ENCODE data around the gene NME9.
A peak's percentile ranks its signal among the peaks of the same experiment; 100 is the strongest.

NME9 gene

DNA sequence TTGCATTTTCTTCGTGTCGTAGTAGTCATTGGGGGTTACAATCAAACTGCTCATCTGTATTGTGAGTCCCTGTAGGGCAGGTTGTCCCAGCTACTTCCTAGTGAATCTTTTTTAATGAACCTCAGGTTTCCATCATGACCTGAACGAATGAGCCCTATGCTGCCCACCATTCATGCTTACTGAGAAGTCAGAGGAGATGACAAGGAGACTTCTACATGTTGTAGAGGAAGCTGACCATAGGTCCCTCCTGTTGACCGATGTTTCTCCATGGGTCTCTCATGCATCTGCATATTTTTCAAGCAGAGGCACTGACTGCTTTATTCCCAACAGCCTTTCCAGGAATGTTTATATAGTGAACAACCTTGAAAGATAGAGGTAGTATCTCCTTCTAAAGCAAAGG is 5.0 kb upstream of the NME9 start:
- DNase-seq (ENCODE audit: low read depth in 2 of 2), result no peak

DNA sequence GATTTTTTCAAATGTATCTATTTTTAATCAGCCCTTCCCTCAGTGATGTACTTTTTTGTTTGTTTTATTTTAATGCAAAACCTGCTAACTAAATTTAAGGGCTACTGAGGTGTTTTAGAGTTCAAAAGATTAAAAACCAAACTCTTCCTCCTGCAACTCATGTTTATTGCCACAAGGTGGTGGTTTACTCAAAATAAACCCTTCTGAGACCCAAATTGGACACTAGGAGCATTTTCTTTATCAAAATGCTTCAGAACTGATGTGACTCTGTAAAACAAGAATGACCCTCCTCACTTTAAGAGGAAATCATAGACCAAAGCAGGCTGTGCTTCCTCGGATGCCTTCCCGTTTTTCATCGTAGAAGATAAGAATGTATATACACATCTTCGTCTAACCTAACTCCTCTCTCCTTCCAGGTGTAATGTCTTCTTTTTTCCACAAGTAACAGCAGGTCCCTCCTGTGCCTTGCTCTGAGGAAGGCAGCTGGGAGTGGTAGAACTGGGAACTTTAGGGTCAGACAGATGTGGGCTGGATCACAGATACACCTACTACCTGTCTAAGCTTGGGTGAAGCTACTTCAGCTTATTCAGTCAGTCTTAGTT is 2.9 kb upstream of the NME9 start:
- no peak for DNase-seq (ENCODE audit: low read depth in 2 of 2)

DNA sequence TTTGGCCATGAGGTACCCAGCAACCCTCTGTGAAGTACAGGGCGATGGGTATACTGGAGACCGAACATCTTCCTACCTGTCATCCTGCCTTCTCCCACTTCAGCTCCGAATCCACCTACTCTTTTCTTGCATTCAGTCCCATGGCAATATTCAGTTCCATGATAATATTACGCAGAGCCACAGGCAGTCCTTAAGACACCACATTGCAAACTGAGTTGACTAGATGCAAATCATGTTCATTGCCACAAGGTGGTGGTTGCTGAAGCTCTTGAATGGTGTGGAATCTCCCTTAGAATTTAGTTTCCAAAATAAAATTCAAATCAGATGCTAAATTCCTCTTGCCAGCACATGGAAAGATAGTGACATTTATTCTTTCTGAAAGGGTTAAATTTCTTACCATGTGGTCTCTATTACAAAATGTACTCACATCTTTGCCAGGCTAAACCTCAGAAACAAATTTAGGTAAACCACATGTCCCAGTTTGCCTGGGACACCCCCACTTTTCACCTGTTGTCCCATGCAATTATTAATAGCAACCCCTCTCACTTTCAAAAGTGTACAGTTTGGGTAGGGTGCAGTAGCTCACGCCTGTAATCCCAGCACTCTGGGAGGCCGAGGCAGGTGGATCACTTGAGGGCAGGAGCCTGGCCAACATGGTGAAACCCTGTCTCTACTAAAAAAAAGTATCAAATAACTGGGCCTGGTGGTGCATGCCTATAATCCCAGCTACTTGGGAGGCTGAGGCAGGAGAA is 1.7 kb upstream of the NME9 start:
- DNase-seq (ENCODE audit: low read depth in 2 of 2), result no peak

DNA sequence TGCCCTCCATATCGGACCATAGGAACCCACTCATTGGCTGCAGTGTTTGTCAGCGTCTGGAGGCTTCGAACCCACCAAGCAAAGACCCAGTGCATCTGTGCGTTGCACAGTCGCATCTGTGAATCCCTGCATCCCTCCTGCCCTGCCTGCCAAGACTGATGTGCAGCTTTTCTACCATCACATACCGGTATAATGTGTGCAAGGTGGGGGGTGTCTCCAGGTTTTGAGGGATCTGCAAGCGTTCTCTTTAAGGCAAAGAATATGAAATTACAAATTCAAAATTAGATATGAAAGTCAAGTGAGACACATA is 288 bp upstream of the NME9 start:
- no peak for DNase-seq (ENCODE audit: low read depth in 2 of 2)

DNA sequence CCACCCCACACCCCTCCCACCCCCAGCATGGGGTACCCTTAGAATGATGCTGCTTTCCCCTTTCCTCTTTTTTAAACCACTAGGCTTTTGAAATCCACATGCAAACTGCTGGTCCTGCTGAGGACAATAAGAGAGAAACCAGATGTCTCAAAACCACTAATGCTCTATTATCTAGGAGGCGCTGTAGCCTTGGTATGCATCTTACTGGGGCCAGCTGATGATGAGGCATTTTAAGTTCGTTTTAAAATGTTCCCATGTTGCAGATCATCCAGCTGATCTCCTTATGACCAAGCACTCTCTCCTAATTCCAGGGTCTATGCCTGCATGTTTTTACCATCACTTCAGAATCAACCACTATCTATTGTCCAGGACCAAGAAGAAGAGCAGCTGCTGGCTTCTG is 1.3 kb downstream of the NME9 start:
- no peak for DNase-seq (ENCODE audit: low read depth in 2 of 2)

DNA sequence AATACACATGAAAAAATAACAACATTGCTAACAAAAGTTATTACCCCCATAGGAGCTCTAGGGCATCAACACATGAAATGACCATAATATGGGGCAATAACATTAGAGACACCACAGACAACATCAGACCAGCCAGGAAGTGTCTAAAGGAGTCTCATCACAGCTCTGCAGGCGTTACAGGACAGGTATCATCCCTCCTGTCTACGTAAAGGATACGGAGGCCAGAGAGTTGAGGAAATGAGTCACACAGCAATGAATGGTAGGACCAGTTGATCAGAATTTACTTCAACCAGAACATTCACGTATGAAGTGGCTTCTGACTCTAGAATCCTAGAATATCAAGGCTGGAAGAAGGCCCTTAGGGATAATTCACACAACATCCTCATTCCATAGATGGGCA is 1.8 kb downstream of the NME9 start:
- DNase-seq (ENCODE audit: low read depth in 2 of 2), result no peak

DNA sequence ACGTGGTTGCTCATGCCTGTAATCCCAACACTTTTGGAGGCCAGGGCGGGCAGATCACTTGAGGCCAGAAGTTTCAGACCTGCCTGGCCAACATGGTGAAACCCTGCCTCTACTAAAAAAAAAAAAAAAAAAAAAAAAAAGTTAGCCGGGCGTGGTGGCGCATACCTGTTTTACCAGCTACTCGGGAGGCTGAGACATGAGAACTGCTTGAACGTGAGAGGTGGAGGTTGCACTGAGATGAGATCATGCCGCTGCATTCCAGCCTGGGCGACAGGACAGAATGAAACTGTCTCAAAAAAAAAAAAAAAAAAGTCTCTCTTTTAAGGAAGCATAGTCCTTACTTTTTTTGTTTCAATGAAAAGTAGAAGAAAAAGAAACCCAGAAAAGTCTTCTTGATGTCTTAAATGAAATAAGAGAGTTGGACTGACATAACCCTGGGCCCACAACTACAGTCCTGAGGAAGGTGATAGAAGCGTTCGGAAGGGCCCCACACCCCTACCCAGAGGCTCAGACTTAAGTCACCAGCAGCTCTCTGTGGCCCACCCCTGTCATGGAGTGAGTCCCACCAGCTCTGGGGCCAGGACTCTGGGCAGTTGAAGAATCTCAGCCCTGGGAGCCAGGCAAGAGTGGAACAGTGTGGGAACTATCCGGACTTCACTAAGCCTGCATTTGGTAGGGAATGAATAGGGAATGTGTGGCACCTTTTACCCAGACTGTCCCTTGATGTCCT is 2.6 kb downstream of the NME9 start:
- DNase-seq (ENCODE audit: low read depth in 2 of 2), result no peak

DNA sequence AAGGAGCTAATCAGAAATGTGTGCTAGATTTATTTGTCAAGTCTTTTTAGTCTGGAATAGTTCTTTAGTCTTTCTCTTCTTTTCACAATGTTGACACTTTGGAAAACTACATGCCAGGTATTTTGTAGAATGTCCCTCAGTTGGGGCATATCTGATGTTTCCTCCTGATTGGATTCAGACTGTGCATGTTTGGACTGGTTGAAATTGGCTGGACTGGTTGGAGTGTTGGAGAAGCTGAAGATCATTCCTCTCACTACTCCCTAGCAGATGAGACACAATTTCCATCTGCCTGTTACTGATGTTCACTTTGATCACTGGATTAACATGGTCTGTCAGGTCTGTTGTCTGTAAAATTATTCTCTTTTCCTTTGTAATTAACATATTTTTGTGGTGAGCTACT is 3.7 kb downstream of the NME9 start:
- DNase-seq (ENCODE audit: low read depth in 2 of 2), result no peak

DNA sequence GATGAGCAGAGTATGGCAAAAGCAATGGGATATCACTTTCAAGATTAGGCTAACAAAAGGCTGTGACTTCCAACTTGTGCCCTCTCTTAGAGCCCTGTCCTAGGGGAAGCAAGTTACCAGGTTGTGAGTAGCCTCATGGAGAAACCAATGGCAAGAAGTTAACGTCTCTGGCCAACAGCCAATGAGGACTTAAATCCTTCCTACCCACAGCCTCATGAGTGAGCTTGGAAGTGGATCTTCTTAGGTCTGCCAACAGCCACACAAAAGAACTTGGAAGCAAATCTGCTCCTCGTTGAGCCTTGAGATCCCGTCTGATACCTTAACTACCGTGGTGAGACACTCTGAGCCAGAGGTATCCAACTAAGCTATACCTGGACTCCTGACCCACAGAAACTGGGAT is 5.7 kb downstream of the NME9 start:
- DNase-seq (ENCODE audit: low read depth in 2 of 2), result no peak

DNA sequence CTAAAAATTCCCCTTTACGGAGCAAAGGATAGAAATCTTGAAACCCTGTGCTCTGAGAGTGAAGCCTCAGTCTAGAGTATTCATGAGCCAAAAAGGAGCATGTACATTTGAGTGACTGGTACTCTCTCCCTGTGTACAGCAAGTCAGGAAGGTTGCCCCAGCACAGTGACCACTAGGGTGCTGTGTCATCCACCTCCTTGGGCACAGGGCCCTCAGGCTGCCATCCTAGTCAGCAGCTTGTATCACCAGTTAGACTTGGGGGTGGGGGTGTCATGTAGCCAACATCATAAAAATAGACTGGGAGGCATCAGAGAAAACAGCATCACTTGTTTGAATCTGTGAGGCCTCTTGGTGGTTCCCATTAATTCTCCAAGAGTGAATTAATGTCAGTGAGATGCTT is 12.0 kb downstream of the NME9 start:
- DNase-seq (ENCODE audit: low read depth in 2 of 2), result no peak

DNA sequence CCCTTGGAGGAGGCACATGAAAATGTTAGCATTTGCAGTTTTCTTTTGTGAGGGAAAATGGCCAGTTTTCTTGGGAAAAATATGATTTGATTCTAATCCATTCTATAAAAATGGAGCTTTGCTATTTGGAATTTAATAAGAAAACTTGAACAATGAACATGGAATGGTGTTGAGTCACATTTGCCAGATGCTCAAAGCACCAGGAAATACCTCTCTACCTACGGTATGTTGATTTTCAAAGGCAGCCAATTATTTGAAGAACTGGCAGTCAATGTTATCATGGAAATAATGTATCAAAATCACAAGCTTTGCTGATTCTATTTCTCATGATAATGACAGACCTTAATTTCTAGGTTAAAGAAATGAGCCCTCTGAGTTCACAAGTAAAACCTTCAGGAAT is 14.9 kb downstream of the NME9 start:
- DNase-seq (ENCODE audit: low read depth in 2 of 2), result no peak

DNA sequence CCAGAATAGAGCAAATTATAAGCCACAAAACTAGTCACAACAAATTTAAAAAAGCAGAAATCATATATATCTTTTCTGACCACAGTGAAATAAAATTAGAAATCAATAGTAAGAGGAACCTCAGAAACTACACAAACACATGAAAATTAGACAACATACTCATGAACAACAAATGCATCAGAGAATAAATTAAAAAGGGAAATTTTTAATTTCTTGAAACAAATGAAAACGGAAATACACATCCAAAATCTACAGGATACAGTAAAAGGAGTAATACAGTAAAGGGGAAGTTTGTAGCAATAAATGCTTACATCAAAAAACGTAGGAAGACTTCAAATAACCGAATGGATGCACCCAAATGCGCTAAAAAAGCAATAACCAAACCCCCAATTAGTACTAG is 19.2 kb downstream of the NME9 start:
- DNase-seq (ENCODE audit: low read depth in 2 of 2), result no peak

DNA sequence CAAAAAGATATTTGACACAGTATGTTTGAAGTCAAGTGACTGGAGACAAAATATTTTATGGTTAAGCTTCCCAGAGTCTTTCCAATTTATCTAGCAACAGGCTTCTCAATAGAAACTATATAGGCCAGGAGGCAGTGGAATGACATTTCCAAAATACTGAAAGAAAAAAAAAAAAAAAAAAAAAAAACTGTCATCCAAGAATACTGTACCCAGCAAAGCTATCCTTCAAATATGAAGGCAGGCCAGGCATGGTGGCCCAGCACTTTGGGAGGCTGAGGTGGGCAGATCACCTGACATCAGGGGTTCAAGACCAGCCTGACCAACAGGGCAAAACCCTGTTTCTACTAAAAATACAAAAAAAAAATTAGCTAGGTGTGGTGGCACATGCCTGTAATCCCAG is 20.9 kb downstream of the NME9 start:
- DNase-seq (ENCODE audit: low read depth in 2 of 2), result no peak

DNA sequence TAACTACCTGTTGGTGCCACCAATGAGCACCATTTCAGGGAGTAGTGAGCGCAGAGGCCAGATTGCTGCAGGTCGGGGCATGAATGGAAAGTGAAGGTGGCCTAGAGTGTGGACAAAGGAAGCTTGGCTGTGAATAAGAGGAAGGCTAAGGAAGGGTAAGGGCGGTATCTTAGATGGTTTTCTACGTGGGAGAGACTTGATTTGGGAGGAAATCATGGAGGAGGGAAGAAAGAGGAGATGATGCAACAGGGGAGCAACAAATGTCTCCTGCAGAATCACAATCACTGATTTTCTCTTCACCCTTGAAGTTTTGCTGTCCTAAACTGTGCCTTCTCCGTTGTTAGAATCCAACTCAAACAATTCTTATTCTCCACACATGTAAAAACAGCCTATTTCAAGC is 21.8 kb downstream of the NME9 start:
- no peak for DNase-seq (ENCODE audit: low read depth in 2 of 2)

DNA sequence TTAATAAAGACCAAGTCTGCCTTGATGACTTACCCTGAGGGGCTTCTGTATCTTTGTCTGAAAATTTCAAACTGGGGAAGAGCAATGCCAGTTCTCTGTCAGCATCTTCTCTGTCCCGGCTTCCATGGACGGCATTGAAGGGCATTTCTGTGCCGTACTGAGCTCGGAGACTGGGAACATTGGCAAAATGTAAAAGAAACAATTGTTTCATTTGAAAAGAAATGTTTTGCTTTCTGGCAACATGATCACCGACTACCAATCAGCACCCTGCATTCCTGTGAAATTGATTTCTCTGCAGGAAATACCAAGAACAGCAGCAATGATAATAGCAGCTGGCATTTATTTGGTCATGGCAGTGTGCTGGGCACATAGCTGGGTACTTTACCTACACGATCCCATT is 26.2 kb downstream of the NME9 start:
- no peak for DNase-seq (ENCODE audit: low read depth in 2 of 2)

DNA sequence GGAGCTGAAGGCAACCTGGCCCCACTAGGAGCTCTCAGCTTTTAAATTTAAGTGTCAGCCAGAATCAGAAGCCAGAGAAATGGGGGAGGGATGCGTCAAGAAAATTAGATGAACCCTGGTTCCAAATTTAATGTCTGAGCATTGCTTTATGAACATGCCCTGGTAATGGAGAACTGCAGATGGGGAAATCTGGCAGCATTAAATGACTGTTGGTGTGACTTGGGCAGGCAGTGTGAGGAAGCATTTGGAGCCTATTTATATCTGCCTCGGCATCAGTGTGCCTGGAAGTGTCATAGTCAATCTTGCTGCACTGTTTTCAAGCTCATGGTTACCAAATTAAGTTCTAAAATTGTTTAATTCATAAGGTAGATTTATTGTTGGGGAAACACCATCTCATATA is 29.0 kb downstream of the NME9 start:
- no peak for DNase-seq (ENCODE audit: low read depth in 2 of 2)

DNA sequence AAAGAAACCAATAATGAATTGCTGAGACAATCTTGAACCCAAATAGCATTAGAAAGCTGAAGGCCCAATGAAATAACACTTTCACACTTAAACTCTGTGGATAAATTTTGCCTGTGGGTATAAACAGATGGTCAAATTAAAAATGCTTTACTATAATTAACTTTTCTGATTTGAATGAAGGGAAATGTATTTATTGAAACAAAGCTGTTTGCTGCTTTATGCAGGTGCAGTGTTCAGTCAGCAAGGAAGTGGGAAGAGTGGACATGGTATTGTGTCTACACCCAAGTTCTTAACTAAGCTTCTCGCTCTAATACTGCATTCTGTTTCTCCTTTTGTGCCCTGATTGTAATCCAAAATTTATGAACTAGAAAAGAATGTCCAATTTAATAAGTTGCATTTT is 31.8 kb downstream of the NME9 start:
- no peak for DNase-seq (ENCODE audit: low read depth in 2 of 2)

DNA sequence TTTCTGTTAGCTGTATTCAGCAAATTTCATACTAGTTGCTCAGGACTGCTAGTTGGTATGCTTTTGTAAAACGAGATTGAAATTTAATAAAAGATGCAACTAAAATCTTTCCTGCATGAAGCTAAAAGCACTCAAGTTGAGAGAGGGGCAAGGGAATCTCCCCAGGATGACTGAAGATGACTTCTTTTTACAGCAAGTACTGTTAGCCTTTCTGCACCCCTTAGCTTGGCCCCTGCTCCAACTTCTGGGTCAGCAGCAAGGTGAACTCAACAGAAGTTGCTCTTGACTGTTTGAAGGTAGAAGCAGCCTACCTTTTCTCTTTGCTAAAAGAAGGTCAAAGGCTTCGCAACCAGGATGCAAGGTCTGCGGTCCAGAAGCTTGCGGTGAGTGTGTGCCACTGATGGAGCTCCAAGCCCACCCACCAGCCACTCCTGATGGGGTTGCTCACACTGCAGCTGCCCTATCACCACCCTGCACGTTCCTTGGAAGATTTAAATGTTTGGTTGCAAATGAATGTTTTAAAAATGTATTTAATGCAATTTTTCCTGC is 32.5 kb downstream of the NME9 start:
- DNase-seq (ENCODE audit: low read depth in 2 of 2), result no peak

DNA sequence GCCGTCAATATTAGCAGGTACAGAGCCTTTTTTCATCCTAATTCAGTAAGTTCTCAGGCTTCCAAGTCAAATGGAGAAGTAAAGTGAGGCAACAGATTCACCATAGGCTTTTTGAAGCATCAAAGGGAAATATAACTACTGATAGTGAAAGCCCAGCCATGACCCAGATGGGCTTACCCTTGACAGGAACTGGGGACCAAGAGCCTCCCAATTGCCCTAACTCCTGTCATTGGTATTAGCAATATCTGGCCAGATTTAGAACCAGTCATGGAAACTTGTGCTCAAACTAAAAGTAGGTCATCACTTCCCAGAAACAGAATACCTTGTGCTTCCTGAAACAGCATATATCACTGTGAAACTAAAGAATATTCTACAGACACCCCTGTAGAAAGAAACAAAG is 33.0 kb downstream of the NME9 start:
- peak; percentile 21 to 27 for DNase-seq (ENCODE audit: low read depth in 2 of 2)

DNA sequence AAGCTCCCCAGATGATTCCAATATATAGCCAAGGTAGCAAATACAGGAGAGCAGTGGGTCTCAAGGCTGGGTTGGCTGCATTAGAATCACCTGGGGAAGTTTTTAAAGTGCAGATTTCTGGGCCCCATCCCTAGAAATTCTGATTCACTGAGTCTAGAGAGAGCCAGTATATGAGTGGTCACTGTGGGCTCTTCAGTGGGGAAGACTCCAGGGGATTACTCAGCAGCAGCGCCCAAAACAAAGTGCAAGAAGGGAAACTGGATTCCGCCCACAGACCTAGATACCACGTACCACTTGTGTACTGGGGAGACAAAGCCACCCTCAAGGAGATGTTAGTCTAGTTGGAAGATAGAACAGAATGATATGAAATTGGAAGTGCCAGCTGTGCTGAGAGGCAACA is 40.0 kb downstream of the NME9 start:
- DNase-seq (ENCODE audit: low read depth in 2 of 2), result peak in 1 of 2 donors; percentile 20

DNA sequence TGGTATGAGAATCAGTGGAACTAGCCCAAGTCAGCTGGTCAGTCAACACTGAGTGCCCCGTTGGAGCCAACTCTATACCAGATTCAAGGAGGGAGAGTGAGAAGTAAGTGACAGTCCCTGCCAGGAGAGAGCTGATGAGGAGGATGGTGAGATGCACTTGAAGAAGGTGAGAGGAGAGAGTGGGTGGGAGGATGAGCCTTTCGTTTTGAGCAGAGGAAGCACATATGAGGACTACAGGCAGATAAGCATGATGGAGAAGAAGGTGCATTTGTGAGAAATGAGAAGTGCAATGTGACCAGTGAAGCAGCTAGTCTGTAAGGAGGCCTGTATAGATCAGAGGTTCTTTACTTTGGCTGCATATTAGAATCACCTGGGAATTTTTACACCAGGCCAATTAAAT is 40.4 kb downstream of the NME9 start:
- no peak for DNase-seq (ENCODE audit: low read depth in 2 of 2)

DNA sequence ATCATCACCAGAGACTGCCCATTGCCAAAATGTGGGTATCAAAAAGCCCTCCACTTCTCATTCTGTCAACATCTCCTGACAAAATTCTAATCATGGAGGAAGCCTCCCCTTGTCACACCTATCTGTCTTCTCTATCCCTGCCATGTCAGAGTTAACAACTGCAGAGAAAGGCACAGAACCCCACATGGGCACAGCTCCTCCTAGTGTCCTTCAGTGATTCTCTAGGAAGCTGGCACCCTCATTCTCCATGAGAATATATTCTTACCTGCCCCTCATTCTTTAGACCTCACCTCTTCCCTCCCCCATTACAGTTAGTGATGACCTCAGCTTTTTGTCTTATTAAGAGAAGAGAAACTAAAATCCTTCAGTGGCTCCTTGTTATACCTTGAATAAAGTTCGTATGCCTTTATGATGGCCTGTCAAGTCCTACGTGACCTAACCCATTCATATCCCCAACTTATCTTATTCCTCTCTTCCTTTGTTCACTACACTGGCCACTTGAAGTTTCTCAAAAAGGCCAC is 44.6 kb downstream of the NME9 start:
- DNase-seq (ENCODE audit: low read depth in 2 of 2), result no peak

DNA sequence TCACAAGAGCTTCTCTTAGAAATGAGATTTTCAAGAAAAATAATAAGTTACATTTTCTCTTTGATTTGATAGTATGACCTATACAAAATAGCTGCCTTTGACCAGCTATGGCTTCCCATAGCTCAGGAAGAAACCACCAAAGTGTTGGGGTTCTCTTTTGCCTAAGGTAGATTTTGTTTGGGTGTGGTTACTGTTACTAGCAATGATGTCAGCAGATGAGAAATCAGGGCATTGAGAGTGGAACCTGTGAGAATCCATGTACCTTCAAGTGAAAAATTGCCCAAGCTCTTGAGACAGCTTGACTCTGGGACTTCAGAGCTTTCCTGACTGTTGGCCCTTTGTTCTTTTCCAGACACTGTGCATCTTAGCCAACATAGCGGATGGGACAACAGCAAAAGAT is 45.6 kb downstream of the NME9 start:
- DNase-seq (ENCODE audit: low read depth in 2 of 2), result no peak
